HCT116 (cell line): ENCODE measurements around the gene PPIL1. TPM values are rescaled to one million over a fixed set of nuclear protein-coding genes. Genes with fewer than 3 reads are reported as not detected.
"Not testable (repeated sequence)": the region's sequence is repeated elsewhere in the genome, so short reads cannot be mapped to it uniquely, and the experiment has no call there.

Experiments
- ATAC-seq: fragments of 200-7000 bp; cut with Tn5 transposase; 2 replicates; pipeline ENCODE4 v1.9.1; 2020; ENCODE audit warnings: mild to moderate bottlenecking, moderate library complexity
- BruUV-seq: library from RNA; stranded (reverse); fragments of 400-500 nt; replicated peaks from 2 replicates; lab custom pipeline; 2021; lab: Mats Ljungman, UMichigan
- CTCF ChIA-PET: fragments of 300-600 bp; sonication (Branson Sonifier 250); formaldehyde crosslinking; loops from one replicate; lab custom pipeline; 2021; ENCODE audit warnings: antibody characterized with exemption; lab: Charles Lee
- POLR2A ChIA-PET: fragments of 300-600, 350-600 bp; sonication (Branson Sonifier 250); formaldehyde crosslinking; loops from one replicate; lab custom pipeline; 2021; ENCODE audit warnings: antibody characterized with exemption; lab: Charles Lee
- RAD21 ChIA-PET, 2 experiments: fragments of 300-600 bp; sonication (Branson Sonifier 250); formaldehyde crosslinking; loops; one replicate each; lab custom pipeline; 2023; ENCODE audit warnings: low total read pairs in 2 of 2; ENCODE audit not compliant: uncharacterized antibody in 2 of 2, unreplicated experiment in 2 of 2, low non-redundant PET in 1 of 2; lab: Charles Lee
- DNase-seq: peaks from one replicate; pipeline ENCODE4 v3.0.0-alpha.2; 2010; ENCODE audit warnings: low read depth, low spot score
- H2AFZ ChIP-seq: fragments of 200-600 bp; shearing (Covaris generic), sonication (generic); 2 replicates; pipeline ENCODE4 v1.6.1; 2017; ENCODE audit warnings: low read depth, mixed run types, mixed read lengths, antibody characterized with exemption, low read length; ENCODE audit not compliant: poor library complexity, severe bottlenecking
- H3K27ac ChIP-seq: 2 replicates; pipeline ENCODE4 v1.5.1; 2012; ENCODE audit warnings: low read depth, low read length
- H3K27me3 ChIP-seq: fragments of 200-600 bp; sonication (generic); 2 replicates; pipeline ENCODE4 v1.6.1; 2016; ENCODE audit warnings: mixed run types, low read length, mixed read lengths; ENCODE audit not compliant: insufficient read depth
- H3K36me3 ChIP-seq, 2 experiments: fragments of 200-500 bp in 1 of 2; fragments of 200-600 bp in 1 of 2; sonication (Bioruptor generic) in 1 of 2; sonication (generic) in 1 of 2; 2 replicates each; pipeline versions ENCODE4 v1.5.1 to v1.6.1; 2014 to 2016; ENCODE audit warnings: low read length in 2 of 2, inconsistent platforms in 1 of 2, mixed read lengths in 1 of 2, mixed run types in 1 of 2; ENCODE audit not compliant: insufficient read depth in 2 of 2, control insufficient read depth in 1 of 2
- H3K4me1 ChIP-seq, 2 experiments: fragments of 200-600 bp in 1 of 2; sonication (generic) in 1 of 2; 2 replicates each; pipeline versions ENCODE4 v1.5.1 to v1.6.1; 2012 to 2017; ENCODE audit warnings: low read length in 2 of 2, inconsistent platforms in 1 of 2, mild to moderate bottlenecking in 1 of 2, mixed read lengths in 1 of 2, mixed run types in 1 of 2, moderate library complexity in 1 of 2; ENCODE audit not compliant: insufficient read depth in 2 of 2, control insufficient read depth in 1 of 2
- H3K4me2 ChIP-seq: fragments of 200-600 bp; sonication (generic); 2 replicates; pipeline ENCODE4 v1.6.1; 2017; ENCODE audit warnings: mixed run types, low read length, mixed read lengths
- H3K4me3 ChIP-seq, 2 experiments: fragments of 200-600 bp in 1 of 2; sonication (generic) in 1 of 2; replicated peaks in 1 of 2; 2 replicates each; pipeline ENCODE4 v1.5.1; 2011 to 2016; ENCODE audit warnings: low read length in 2 of 2, control low read depth in 1 of 2, low read depth in 1 of 2, mild to moderate bottlenecking in 1 of 2, mixed read lengths in 1 of 2, mixed run types in 1 of 2
- H3K79me2 ChIP-seq: fragments of 200-600 bp; sonication (generic); 2 replicates; pipeline ENCODE4 v1.6.1; 2017; ENCODE audit warnings: mild to moderate bottlenecking, mixed run types, low read length, moderate library complexity, mixed read lengths; ENCODE audit not compliant: insufficient read depth
- H3K9ac ChIP-seq: fragments of 200-600 bp; sonication (generic); 2 replicates; pipeline ENCODE4 v1.6.1; 2016; ENCODE audit warnings: low read length, mixed read lengths
- H3K9me2 ChIP-seq: fragments of 200-600 bp; sonication (generic), shearing (Covaris generic); 2 replicates; pipeline ENCODE4 v1.6.1; 2017; ENCODE audit warnings: mixed run types, mild to moderate bottlenecking, moderate library complexity; ENCODE audit not compliant: insufficient read depth
- H3K9me3 ChIP-seq, 2 experiments: fragments of 200-500 bp in 1 of 2; fragments of 200-600 bp in 1 of 2; sonication (Bioruptor generic) in 1 of 2; sonication (generic) in 1 of 2; 2 replicates each; pipeline ENCODE4 v1.6.1; 2014 to 2017; ENCODE audit warnings: low read length in 2 of 2, mixed read lengths in 2 of 2, inconsistent platforms in 1 of 2, low read depth in 1 of 2, mild to moderate bottlenecking in 1 of 2, mixed run types in 1 of 2, moderate library complexity in 1 of 2; ENCODE audit not compliant: control insufficient read depth in 1 of 2, insufficient read depth in 1 of 2
- H4K20me1 ChIP-seq: fragments of 200-600 bp; sonication (generic), shearing (Covaris generic); 2 replicates; pipeline ENCODE4 v1.6.1; 2017; ENCODE audit warnings: mixed run types, mild to moderate bottlenecking, moderate library complexity; ENCODE audit not compliant: insufficient read depth
- FOSL1 ChIP-seq: IDR thresholded peaks from 2 replicates; pipeline ENCODE4 v1.6.1; 2012; ENCODE audit warnings: low read depth
- POLR2AphosphoS5 ChIP-seq: IDR thresholded peaks from 2 replicates; pipeline ENCODE4 v1.6.1; 2011; ENCODE audit warnings: mild to moderate bottlenecking, low read depth, low read length, moderate library complexity
- RAD21 ChIP-seq: IDR thresholded peaks from 2 replicates; pipeline ENCODE4 v1.6.1; 2012; ENCODE audit warnings: low read depth, mild to moderate bottlenecking
- SIN3A ChIP-seq: IDR thresholded peaks from 2 replicates; pipeline ENCODE4 v1.6.1; 2012; ENCODE audit warnings: low read depth
- intact Hi-C: fragments of 100-400 bp; cut with micrococcal nuclease; formaldehyde crosslinking; loops from 2 replicates; pipeline ENCODE4 v1.10.0; 2022
- total RNA-seq: library from RNA; stranded (reverse); gene quantifications from one replicate; pipeline ENCODE4 v1.2.1, GENCODE V29; 2021; ENCODE audit not compliant: unreplicated experiment
- TF ChIP-seq, protein P1 (sequence below), 3 experiments: fragments of 200-600 bp in 1 of 3; sonication (generic) in 1 of 3; IDR thresholded peaks in 2 of 3; conservative IDR thresholded peaks in 1 of 3; 2 replicates each; pipeline ENCODE4 v1.5.1; 2012 to 2017; ENCODE audit warnings: low read depth in 2 of 3, low read length in 2 of 3, antibody characterized with exemption in 1 of 3, borderline replicate concordance in 1 of 3, control low read depth in 1 of 3, mild to moderate bottlenecking in 1 of 3, mixed read lengths in 1 of 3, mixed run types in 1 of 3, moderate library complexity in 1 of 3; ENCODE audit not compliant: insufficient read depth in 1 of 3
- TF ChIP-seq, protein P2 (sequence below): IDR thresholded peaks from 2 replicates; pipeline ENCODE4 v1.6.1; 2012
- TF ChIP-seq, protein P3 (sequence below): IDR thresholded peaks from 2 replicates; pipeline ENCODE4 v1.6.1; 2012

Gene PPIL1
- total RNA-seq, 1 experiment from 2014 or later, result 42.0 TPM

- Histone ChIP-seq H3K9ac (no peak overlapping the region), H3K27ac (no peak overlapping the region), H2AFZ (no peak overlapping the region), H3K9me3 (no peaks in the 10 kb centered on the region), H3K4me1 (no peaks in the 10 kb centered on the region), H3K27me3 (no peaks in the 10 kb centered on the region), H3K9me2 (no peaks in the 10 kb centered on the region), H3K79me2 (0 out of 2 replicates have a peak, but pooled peaks cover 8% of the 10 kb centered on the region), H3K4me3 (no peak overlapping the region), H3K36me3 (peaks cover 3 to 5% of the 10 kb centered on the region in 2 experiments; a peak in 2 of 4 replicates), H4K20me1 (no peaks in the 10 kb centered on the region), H3K4me2 (no peak overlapping the region)
- RAD21 ChIA-PET, result interaction anchor here (0.6 to 1.3 kb wide), 2 partner anchors 16 to 120 kb away, joined by 3 read pairs; no protein-coding TSS in a partner anchor
- BruUV-seq, result no TSS peak
- intact Hi-C loops, result no loop called here
- no peak for DNase-seq
- POLR2A ChIA-PET, result no interaction called here
- TF ChIP-seq RAD21 (peak; percentile 56), POLR2AphosphoS5 (no peak)
- TF ChIP-seq, protein P1, sequence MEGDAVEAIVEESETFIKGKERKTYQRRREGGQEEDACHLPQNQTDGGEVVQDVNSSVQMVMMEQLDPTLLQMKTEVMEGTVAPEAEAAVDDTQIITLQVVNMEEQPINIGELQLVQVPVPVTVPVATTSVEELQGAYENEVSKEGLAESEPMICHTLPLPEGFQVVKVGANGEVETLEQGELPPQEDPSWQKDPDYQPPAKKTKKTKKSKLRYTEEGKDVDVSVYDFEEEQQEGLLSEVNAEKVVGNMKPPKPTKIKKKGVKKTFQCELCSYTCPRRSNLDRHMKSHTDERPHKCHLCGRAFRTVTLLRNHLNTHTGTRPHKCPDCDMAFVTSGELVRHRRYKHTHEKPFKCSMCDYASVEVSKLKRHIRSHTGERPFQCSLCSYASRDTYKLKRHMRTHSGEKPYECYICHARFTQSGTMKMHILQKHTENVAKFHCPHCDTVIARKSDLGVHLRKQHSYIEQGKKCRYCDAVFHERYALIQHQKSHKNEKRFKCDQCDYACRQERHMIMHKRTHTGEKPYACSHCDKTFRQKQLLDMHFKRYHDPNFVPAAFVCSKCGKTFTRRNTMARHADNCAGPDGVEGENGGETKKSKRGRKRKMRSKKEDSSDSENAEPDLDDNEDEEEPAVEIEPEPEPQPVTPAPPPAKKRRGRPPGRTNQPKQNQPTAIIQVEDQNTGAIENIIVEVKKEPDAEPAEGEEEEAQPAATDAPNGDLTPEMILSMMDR (IDR thresholded peaks at IDR 0.05 in 2 of 3, conservative IDR thresholded peaks at IDR 0.05 in 1 of 3; ENCODE audit: borderline replicate concordance in 1 of 3, insufficient read depth in 1 of 3, low read depth in 2 of 3, low read length in 2 of 3), result peak; percentile 23 to 41 (median 38); a peak in 3 of 6 replicates
- peak; percentile 90 for ATAC-seq
- CTCF ChIA-PET, result no interaction called here
Observed at GRCh38 chr6:36897609-36898008, 23.0 kb upstream of the PPIL1 start.

DNA sequence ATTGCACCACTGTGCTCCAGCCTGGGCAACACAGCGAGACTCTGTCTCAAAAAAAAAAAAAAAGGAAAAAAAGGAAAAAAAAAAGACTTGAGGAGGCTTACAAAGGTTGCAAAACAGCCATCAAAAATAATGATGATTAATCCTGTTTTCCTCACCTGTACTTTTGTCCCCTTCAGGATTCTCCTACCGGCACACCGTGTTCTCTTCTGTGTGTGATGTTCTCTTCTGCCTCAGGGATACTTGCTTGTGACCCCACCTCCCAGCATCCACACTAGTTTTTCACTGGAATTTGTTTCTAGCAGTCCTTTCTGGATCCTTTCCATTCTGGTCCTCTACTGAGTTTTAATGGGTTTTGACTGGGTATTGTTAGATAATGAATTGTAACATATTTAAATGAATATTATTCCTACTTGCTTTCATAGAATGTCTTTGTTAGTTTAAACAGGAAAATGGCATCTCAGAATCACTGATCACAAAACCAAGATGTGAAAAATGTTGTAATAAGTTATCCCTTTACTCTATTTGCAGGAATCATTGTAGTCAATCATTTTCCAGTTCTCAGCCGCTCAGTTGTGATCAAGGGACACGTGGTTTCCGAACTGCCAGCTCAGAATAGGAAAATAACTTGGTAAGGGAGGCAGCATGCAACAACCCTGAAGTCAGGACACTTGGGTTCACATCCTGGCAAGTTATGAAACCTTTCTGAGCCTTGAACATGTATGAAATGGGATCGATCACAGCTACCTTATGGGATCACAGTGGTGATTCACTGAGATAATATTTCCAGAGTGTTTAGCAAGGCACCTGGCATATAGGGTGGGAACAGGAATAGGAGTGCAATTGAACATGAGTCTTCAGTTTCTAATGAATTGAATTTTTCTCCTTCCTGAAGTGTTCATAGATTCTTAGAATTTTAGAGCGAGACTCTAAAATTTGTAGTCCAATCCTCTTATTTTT, 19.7 kb upstream of the PPIL1 start:
- H3K79me2 ChIP-seq, result peaks cover 18% of the 10 kb centered on the region; the same call in 1 of the 2 replicates
- no peaks in the 10 kb centered on the region for H3K27me3 ChIP-seq
- no peaks in the 10 kb centered on the region for H3K36me3 ChIP-seq
- ChIA-PET RAD21 (no interaction called here), CTCF (no interaction called here), POLR2A (no interaction called here)
- ATAC-seq, result no peak
- H2AFZ ChIP-seq, result no peak overlapping the region
- TF ChIP-seq, protein P2, sequence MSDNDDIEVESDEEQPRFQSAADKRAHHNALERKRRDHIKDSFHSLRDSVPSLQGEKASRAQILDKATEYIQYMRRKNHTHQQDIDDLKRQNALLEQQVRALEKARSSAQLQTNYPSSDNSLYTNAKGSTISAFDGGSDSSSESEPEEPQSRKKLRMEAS, result no peak
- TF ChIP-seq FOSL1 (no peak), SIN3A (no peak)
- TF ChIP-seq, protein P3, sequence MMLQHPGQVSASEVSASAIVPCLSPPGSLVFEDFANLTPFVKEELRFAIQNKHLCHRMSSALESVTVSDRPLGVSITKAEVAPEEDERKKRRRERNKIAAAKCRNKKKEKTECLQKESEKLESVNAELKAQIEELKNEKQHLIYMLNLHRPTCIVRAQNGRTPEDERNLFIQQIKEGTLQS, result no peak
- TF ChIP-seq, all 23 proteins: peak for 0
- no peaks in the 10 kb centered on the region for H3K4me1 ChIP-seq
- no TSS peak for BruUV-seq
- no peak overlapping the region for H3K27ac ChIP-seq
- H3K9ac ChIP-seq, result no peak overlapping the region
- H3K4me2 ChIP-seq, result no peak overlapping the region
- no peaks in the 10 kb centered on the region for H3K9me2 ChIP-seq
- no peak overlapping the region for H3K4me3 ChIP-seq
- no peak for DNase-seq
- H4K20me1 ChIP-seq, result no peaks in the 10 kb centered on the region
- H3K9me3 ChIP-seq, result no peaks in the 10 kb centered on the region
- intact Hi-C loops, result no loop called here

DNA sequence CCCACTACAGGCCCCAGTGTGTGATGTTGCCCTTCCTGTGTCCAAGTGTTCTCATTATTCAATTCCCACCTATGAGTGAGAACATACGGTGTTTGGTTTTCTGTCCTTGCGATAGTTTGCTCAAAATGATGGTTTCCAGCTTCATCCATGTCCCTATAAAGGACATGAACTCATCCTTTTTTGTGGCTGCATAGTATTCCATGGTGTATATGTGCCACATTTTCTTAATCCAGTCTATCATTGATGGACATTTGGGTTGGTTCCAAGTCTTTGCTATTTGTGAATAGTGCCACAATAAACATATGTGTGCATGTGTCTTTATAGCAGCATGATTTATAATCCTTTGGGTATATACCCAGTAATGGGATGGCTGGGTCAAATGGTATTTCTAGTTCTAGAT, 16.6 kb upstream of the PPIL1 start:
- H3K27me3 ChIP-seq, DNase-seq, H4K20me1 ChIP-seq, H2AFZ ChIP-seq, H3K9me3 ChIP-seq, POLR2A ChIA-PET, H3K4me2 ChIP-seq, RAD21 ChIA-PET, intact Hi-C loops, BruUV-seq, H3K9me2 ChIP-seq, H3K9ac ChIP-seq, H3K27ac ChIP-seq, CTCF ChIA-PET, H3K36me3 ChIP-seq, ATAC-seq, H3K4me3 ChIP-seq: not testable (repeated sequence)
- H3K79me2 ChIP-seq, result peaks cover 37% of the 10 kb centered on the region
- H3K4me1 ChIP-seq, result peaks cover 5 to 12% of the 10 kb centered on the region in 2 experiments; a peak in 3 of 4 replicates
